GM23338 (cell line): ENCODE results near the gene RFESD. TPM values are rescaled to one million over a fixed set of nuclear protein-coding genes. Genes with fewer than 3 reads are reported as not detected.

Experiments used
- ATAC-seq: fragments of 200-7000 bp; cut with Tn5 transposase; 3 replicates; pipeline ENCODE4 v1.9.1; 2020
- DNase-seq: peaks from one replicate; pipeline ENCODE4 v3.0.0-alpha.2; 2015; ENCODE audit warnings: low spot score
- H2AFZ ChIP-seq: fragments of 200-600 bp; sonication (generic); 2 replicates; pipeline ENCODE4 v1.8.0; 2016; ENCODE audit warnings: antibody characterized with exemption, mild to moderate bottlenecking, moderate library complexity
- H3F3A ChIP-seq: fragments of 200-600 bp; sonication (generic); replicated peaks from 2 replicates; pipeline ENCODE4 v1.8.0; 2017; ENCODE audit warnings: antibody characterized with exemption, mixed run types, low read depth
- H3K27ac ChIP-seq: fragments of 200-600 bp; sonication (generic); 2 replicates; pipeline ENCODE4 v1.6.1; 2016; ENCODE audit warnings: low read depth
- H3K27me3 ChIP-seq: fragments of 200-600 bp; sonication (generic); 2 replicates; pipeline ENCODE4 v1.8.0; 2016; ENCODE audit warnings: mild to moderate bottlenecking, mixed run types, moderate library complexity; ENCODE audit not compliant: insufficient read depth
- H3K36me3 ChIP-seq: fragments of 200-600 bp; sonication (generic); 2 replicates; pipeline ENCODE4 v1.8.0; 2016; ENCODE audit warnings: mild to moderate bottlenecking; ENCODE audit not compliant: insufficient read depth
- H3K4me1 ChIP-seq: fragments of 200-600 bp; sonication (generic); 2 replicates; pipeline ENCODE4 v1.8.0; 2016; ENCODE audit warnings: mild to moderate bottlenecking, moderate library complexity; ENCODE audit not compliant: insufficient read depth
- H3K4me2 ChIP-seq: fragments of 200-600 bp; sonication (generic); 2 replicates; pipeline ENCODE4 v1.7.1; 2017; ENCODE audit warnings: mixed run types
- H3K4me3 ChIP-seq: fragments of 200-600 bp; sonication (generic); 2 replicates; pipeline ENCODE4 v1.6.1; 2016; ENCODE audit warnings: mixed run types
- H3K79me2 ChIP-seq: fragments of 200-600 bp; sonication (generic); replicated peaks from 2 replicates; pipeline ENCODE4 v1.8.0; 2017; ENCODE audit warnings: mild to moderate bottlenecking; ENCODE audit not compliant: insufficient read depth
- H3K9me2 ChIP-seq: fragments of 200-600 bp; sonication (generic); 2 replicates; pipeline ENCODE4 v1.8.0; 2017; ENCODE audit not compliant: insufficient read depth
- H4K20me1 ChIP-seq: fragments of 200-600 bp; sonication (generic); replicated peaks from 2 replicates; pipeline ENCODE4 v1.8.0; 2017; ENCODE audit warnings: mild to moderate bottlenecking; ENCODE audit not compliant: insufficient read depth
- H3K27ac Mint-ChIP-seq: 2 replicates; pipeline ENCODE4 v1.8.0; 2020; ENCODE audit warnings: inconsistent platforms, mild to moderate bottlenecking, moderate library complexity, mixed read lengths
- H3K27me3 Mint-ChIP-seq: 3 replicates; pipeline ENCODE4 v1.8.0; 2022; ENCODE audit warnings: low read depth, mild to moderate bottlenecking, moderate library complexity, mixed read lengths, inconsistent platforms; ENCODE audit not compliant: insufficient read depth, poor library complexity
- H3K36me3 Mint-ChIP-seq: 3 replicates; pipeline ENCODE4 v1.8.0; 2021; ENCODE audit warnings: low read depth, mild to moderate bottlenecking, inconsistent platforms, moderate library complexity, mixed read lengths
- H3K4me1 Mint-ChIP-seq: 3 replicates; pipeline ENCODE4 v1.8.0; 2020; ENCODE audit warnings: mild to moderate bottlenecking, inconsistent platforms, mixed read lengths
- H3K4me3 Mint-ChIP-seq: 3 replicates; pipeline ENCODE4 v1.8.0; 2021; ENCODE audit warnings: moderate library complexity, mild to moderate bottlenecking, inconsistent platforms, mixed read lengths
- H3K9me3 Mint-ChIP-seq: 3 replicates; pipeline ENCODE4 v1.8.0; 2020; ENCODE audit warnings: moderate library complexity, mild to moderate bottlenecking, inconsistent platforms, mixed read lengths
- CREB1 ChIP-seq: fragments of 250-450 bp; sonication (Bioruptor Pico); IDR thresholded peaks from 2 replicates; pipeline ENCODE4 v1.5.0; 2020; ENCODE audit warnings: low read depth, mild to moderate bottlenecking, moderate library complexity
- CTCF ChIP-seq, 2 experiments: fragments of 200-600 bp in 1 of 2; sonication (generic) in 1 of 2; conservative IDR thresholded peaks; 2 replicates each; pipeline versions ENCODE4 v1.5.1 to v1.6.1; 2016 to 2017; ENCODE audit warnings: antibody characterized with exemption in 2 of 2, low read depth in 2 of 2, mild to moderate bottlenecking in 2 of 2, moderate library complexity in 1 of 2
- ETS1 ChIP-seq: IDR thresholded peaks from 2 replicates; pipeline ENCODE4 v1.6.1; 2016; ENCODE audit warnings: antibody characterized with exemption
- EZH2 ChIP-seq: fragments of 200-600 bp; sonication (generic); IDR thresholded peaks from one replicate; pipeline ENCODE4 v1.8.0; 2017; ENCODE audit warnings: antibody characterized with exemption, mild to moderate bottlenecking, low read depth; ENCODE audit not compliant: unreplicated experiment
- EZH2phosphoT487 ChIP-seq: fragments of 200-600 bp; sonication (generic); IDR thresholded peaks from one replicate; pipeline ENCODE4 v1.8.1; 2018; ENCODE audit warnings: antibody characterized with exemption; ENCODE audit not compliant: unreplicated experiment
- JUNB ChIP-seq: IDR thresholded peaks from one replicate; pipeline ENCODE4 v1.6.1; 2016; ENCODE audit warnings: antibody characterized with exemption; ENCODE audit not compliant: unreplicated experiment
- NANOG ChIP-seq: IDR thresholded peaks from 2 replicates; pipeline ENCODE4 v1.6.1; 2016; ENCODE audit warnings: antibody characterized with exemption, borderline replicate concordance
- REST ChIP-seq: IDR thresholded peaks from one replicate; pipeline ENCODE4 v1.6.1; 2018; ENCODE audit warnings: antibody characterized with exemption; ENCODE audit not compliant: unreplicated experiment
- STAT1 ChIP-seq: IDR thresholded peaks from one replicate; pipeline ENCODE4 v1.6.1; 2016; ENCODE audit warnings: antibody characterized with exemption; ENCODE audit not compliant: unreplicated experiment
- ZNF114 ChIP-seq: fragments of 250-450 bp; sonication (Bioruptor Pico); IDR thresholded peaks from 2 replicates; pipeline ENCODE4 v1.5.0; 2020; ENCODE audit warnings: mild to moderate bottlenecking, moderate library complexity
- ZNF331 ChIP-seq: fragments of 250-450 bp; sonication (Bioruptor Pico); IDR thresholded peaks from 2 replicates; pipeline ENCODE4 v1.5.0; 2020; ENCODE audit warnings: low read depth, mild to moderate bottlenecking, moderate library complexity
- ZNF462 ChIP-seq: fragments of 250-450 bp; sonication (Bioruptor Pico); IDR thresholded peaks from 2 replicates; pipeline ENCODE4 v1.5.0; 2020; ENCODE audit warnings: mild to moderate bottlenecking, moderate library complexity
- polyA plus RNA-seq: library from polyadenylated mRNA; unstranded; fragments of >200 nt; fragmentation: Nextera tagmentation; extraction: Ambion mirVana; gene quantifications from 2 replicates; pipeline ENCODE4 v1.2.1, GENCODE V29; 2016
- total RNA-seq: library from RNA; depleted of rRNA; stranded (reverse); fragments of >200 nt; shearing (Covaris generic); gene quantifications from 2 replicates; pipeline ENCODE4 v1.2.3, GENCODE V29; 2014

Gene RFESD
- total and polyA plus RNA-seq, 2 experiments from 2014 or later = 2.4 to 6.9 TPM

GRCh38 chr5:95699337-95699736 is 52.8 kb downstream of the RFESD start (continued):
- no peak for TF ChIP-seq ZNF462 (CRISPR knock-in tag)

DNA sequence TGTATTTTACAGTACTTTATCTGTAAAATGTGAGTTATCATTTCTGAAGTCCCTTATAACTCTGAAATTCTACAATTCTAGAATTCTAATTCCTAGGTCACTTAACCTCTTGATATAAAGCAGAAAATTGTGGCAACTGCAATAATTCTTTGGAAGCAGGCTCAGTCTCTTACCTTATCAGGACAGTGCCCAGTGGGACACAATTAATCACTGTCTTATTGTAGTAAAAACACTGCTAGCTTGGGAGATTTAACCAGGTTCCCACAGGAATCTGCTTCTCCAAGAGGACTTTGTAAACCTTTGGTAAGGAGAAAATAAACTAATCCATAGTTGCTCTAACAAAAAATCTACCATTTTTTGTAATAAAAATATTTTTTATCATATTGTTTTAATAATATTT is 54.5 kb downstream of the RFESD start:
- TF ChIP-seq ZNF114 = no peak
- no peak for TF ChIP-seq EZH2phosphoT487
- no peak for TF ChIP-seq CREB1
- no peak for TF ChIP-seq STAT1
- no peak for TF ChIP-seq ZNF331 (CRISPR knock-in tag)
- TF ChIP-seq EZH2 = no peak
- TF ChIP-seq JUNB = no peak
- no peak for TF ChIP-seq CTCF (conservative IDR thresholded peaks at IDR 0.05; ENCODE audit: low read depth in 2 of 2)
- no peak for TF ChIP-seq REST
- TF ChIP-seq NANOG = no peak
- TF ChIP-seq ETS1 = no peak
- Histone ChIP-seq H3K79me2 (no peaks in the 10 kb centered on the region), H3K4me2 (no peak overlapping the region), H3K27ac (no peak overlapping the region), H3K27me3 (no peaks in the 10 kb centered on the region), H3K4me3 (no peak overlapping the region), H3K36me3 (no peaks in the 10 kb centered on the region), H3K4me1 (no peaks in the 10 kb centered on the region), H4K20me1 (no peaks in the 10 kb centered on the region), H3K9me2 (peaks cover 3% of the 10 kb centered on the region; the same call in 1 of the 2 replicates), H3F3A (no peaks in the 10 kb centered on the region), H2AFZ (no peak overlapping the region)
- Mint-ChIP-seq H3K9me3 (no peaks in the 10 kb centered on the region; the same call in 2 of the 3 replicates), H3K4me3 (no peak overlapping the region), H3K27ac (no peak overlapping the region), H3K36me3 (no peaks in the 10 kb centered on the region), H3K27me3 (no peaks in the 10 kb centered on the region), H3K4me1 (peaks cover 5% of the 10 kb centered on the region; the same call in 2 of the 3 replicates)
- DNase-seq (no peak), ATAC-seq (no peak)
